Measurements from ENCODE around the gene TPM4.
"Not testable (repeated sequence)": the region's sequence is repeated elsewhere in the genome, so short reads cannot be mapped to it uniquely, and the experiment has no call there.

The TPM4 gene

GRCh38 chr19:16074488-16075365, 1.6 kb upstream of the TPM4 start:
- DNase-seq = no peak

GRCh38 chr19:16075430-16076153, 703 bp upstream of the TPM4 start:
- DNase-seq = no peak

- DNase-seq = peak; percentile 41
These were observed 790 bp downstream of the TPM4 start for GRCh38 chr19:16076958-16077611.

GRCh38 chr19:16077984-16078758, 1.9 kb downstream of the TPM4 start:
- DNase-seq = no peak

- peak; percentile 17 for DNase-seq
These were observed 2.7 kb downstream of the TPM4 start for GRCh38 chr19:16078759-16079707.

GRCh38 chr19:16084067-16084685, 7.9 kb downstream of the TPM4 start:
- no peak for DNase-seq

- no peak for DNase-seq
These were observed 8.8 kb downstream of the TPM4 start for GRCh38 chr19:16085115-16085514.

GRCh38 chr19:16087404-16087803, 11.1 kb downstream of the TPM4 start:
- not testable (repeated sequence) for DNase-seq

GRCh38 chr19:16087940-16088339, 11.6 kb downstream of the TPM4 start:
- DNase-seq = no peak

GRCh38 chr19:16088351-16089009, 12.2 kb downstream of the TPM4 start:
- DNase-seq = no peak

GRCh38 chr19:16089010-16089846, 12.9 kb downstream of the TPM4 start:
- DNase-seq = no peak

GRCh38 chr19:16091546-16092475, 15.5 kb downstream of the TPM4 start:
- DNase-seq = no peak

- no peak for DNase-seq
These were observed 18.2 kb downstream of the TPM4 start for GRCh38 chr19:16094360-16095070.

GRCh38 chr19:16095071-16095571, 18.8 kb downstream of the TPM4 start:
- no peak for DNase-seq

GRCh38 chr19:16096280-16096855, 20.1 kb downstream of the TPM4 start:
- DNase-seq = no peak

- no peak for DNase-seq
These were observed 22.1 kb downstream of the TPM4 start for GRCh38 chr19:16098416-16098768.

- DNase-seq = no peak
These were observed 22.5 kb downstream of the TPM4 start for GRCh38 chr19:16098821-16099220.
